Measurements from ENCODE around the gene LARGE1. TPM values are rescaled to one million over a fixed set of nuclear protein-coding genes. Genes with fewer than 3 reads are reported as not detected.

Gene LARGE1
- total RNA-seq, 4 donors from 2014 or later = 78.1 to 156 (median 104) TPM

DNA sequence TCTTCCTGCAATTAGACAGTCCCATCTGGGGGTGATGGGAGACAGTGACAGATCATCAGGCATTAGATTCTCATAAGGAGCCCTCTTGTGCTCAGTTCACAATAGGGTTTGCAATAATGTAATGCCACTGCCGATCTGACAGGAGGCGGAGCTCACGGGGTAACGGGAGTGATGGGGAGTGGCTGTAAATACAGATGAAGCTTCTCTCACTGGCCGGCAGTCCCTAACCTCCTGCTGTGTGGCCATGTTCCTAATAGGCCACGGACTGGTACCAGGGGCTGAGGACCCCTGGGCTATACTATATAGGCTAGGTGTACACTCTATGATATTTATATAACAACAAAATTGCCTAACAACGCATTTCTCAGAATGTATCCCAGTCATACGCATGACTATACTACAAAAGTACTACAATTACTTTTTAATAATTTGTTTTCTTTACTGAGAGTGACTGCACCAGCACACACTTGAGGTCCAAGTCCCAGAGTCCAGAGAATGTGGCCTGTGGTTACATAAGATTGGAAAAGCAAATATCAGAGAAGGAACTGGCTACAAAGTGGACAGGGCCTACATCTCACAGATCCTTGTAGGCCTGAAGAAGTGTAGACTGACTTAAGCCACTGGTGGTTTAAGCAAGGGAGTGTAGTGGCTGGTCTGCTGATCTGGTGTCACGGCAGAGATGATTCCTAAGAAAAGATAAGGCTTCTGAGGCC lies 200.0 kb downstream of the LARGE1 start:
- H3K4me3 ChIP-seq = no peak overlapping the region
- no peaks in the 10 kb centered on the region for H3K9me3 ChIP-seq
- DNase-seq = no peak
- H3K27ac ChIP-seq = no peak overlapping the region
- no peaks in the 10 kb centered on the region for H3K27me3 ChIP-seq
- no peak for TF ChIP-seq POLR2A (IDR thresholded peaks at IDR 0.05)
- TF ChIP-seq, protein P1, sequence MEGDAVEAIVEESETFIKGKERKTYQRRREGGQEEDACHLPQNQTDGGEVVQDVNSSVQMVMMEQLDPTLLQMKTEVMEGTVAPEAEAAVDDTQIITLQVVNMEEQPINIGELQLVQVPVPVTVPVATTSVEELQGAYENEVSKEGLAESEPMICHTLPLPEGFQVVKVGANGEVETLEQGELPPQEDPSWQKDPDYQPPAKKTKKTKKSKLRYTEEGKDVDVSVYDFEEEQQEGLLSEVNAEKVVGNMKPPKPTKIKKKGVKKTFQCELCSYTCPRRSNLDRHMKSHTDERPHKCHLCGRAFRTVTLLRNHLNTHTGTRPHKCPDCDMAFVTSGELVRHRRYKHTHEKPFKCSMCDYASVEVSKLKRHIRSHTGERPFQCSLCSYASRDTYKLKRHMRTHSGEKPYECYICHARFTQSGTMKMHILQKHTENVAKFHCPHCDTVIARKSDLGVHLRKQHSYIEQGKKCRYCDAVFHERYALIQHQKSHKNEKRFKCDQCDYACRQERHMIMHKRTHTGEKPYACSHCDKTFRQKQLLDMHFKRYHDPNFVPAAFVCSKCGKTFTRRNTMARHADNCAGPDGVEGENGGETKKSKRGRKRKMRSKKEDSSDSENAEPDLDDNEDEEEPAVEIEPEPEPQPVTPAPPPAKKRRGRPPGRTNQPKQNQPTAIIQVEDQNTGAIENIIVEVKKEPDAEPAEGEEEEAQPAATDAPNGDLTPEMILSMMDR (IDR thresholded peaks at IDR 0.05) = no peak
- H3K36me3 ChIP-seq = no peaks in the 10 kb centered on the region
- H3K4me1 ChIP-seq = no peaks in the 10 kb centered on the region

DNA sequence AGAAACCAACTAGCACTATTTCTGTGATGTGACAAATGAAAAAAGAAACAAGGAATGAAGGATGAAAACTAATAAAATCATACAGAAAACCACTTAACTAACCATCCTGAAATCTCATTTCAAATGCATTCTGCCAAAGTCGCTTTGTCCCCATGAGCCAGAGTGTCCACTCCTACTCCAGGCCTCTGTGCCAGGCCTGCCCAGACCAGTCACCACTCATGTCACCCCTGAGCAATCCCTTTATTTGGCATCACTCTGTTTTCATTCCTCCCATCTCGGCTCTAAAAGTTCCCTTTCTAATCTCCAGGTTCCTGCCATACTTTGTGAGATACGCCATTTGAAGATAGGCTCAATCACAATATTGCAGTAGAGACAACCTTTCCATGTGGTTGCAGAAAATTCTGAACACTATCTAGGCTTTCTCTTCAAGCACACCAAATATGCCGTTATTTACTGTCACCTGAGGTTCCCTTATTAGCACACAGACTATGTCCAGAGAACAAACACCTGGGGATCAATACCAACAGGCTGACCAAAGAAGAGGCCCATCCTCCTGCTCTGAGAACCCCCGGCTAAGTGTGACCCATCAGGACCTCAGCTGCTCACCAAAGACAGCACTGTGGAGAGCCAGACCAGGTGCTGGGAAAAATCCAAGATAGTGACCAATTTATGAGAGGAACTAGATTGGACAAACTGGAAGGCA lies 202.4 kb downstream of the LARGE1 start:
- TF ChIP-seq, protein P1 (IDR thresholded peaks at IDR 0.05) = no peak
- no peak for TF ChIP-seq POLR2A (IDR thresholded peaks at IDR 0.05)

DNA sequence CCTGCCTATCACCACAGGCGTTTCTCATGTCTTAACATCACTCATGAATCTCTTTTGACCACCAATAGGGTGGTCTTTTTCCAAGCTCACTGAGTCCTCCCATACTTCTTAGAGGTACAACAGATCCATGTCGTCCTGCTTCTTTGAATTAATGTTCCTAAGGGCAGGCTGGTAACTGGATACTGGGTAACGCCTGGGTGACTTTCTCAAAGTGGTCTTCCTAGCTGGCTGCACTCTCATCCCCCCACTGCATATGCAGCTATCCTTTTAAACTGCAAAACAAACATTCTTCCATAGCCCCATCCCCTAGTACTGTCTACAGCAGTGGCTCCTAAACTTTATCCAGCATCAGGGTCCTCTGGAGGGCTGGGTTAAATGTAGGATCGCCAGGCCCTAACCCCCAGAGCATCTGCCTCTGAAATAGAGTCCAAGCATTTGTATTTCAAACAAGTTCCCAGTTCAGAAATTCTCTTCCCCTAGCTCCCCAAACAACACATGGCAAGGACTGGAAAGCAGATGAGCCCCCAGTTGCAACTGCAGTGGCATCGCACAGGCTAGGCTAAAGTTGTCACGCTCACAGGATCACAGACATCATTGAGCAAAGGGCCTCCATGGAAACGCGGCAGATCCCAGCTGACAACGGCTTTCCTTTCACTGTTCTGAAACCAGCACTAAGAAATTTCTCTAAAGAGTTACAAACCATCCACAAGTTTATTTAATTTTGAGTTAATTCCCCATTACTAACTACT lies 204.9 kb downstream of the LARGE1 start:
- DNase-seq = no peak
- Histone ChIP-seq H3K4me3 (no peak overlapping the region), H3K27me3 (no peaks in the 10 kb centered on the region), H3K36me3 (no peaks in the 10 kb centered on the region), H3K4me1 (no peaks in the 10 kb centered on the region), H3K27ac (no peak overlapping the region), H3K9me3 (no peaks in the 10 kb centered on the region)
- TF ChIP-seq POLR2A (IDR thresholded peaks at IDR 0.05) = no peak
- TF ChIP-seq, protein P1 (IDR thresholded peaks at IDR 0.05) = no peak

More for the DNA sequence above, 202.4 kb downstream of the LARGE1 start:
- no peak overlapping the region for H3K4me3 ChIP-seq
- H3K36me3 ChIP-seq = no peaks in the 10 kb centered on the region
- no peak overlapping the region for H3K27ac ChIP-seq
- no peak for DNase-seq
- H3K9me3 ChIP-seq = no peaks in the 10 kb centered on the region
- no peaks in the 10 kb centered on the region for H3K27me3 ChIP-seq
- H3K4me1 ChIP-seq = no peaks in the 10 kb centered on the region

DNA sequence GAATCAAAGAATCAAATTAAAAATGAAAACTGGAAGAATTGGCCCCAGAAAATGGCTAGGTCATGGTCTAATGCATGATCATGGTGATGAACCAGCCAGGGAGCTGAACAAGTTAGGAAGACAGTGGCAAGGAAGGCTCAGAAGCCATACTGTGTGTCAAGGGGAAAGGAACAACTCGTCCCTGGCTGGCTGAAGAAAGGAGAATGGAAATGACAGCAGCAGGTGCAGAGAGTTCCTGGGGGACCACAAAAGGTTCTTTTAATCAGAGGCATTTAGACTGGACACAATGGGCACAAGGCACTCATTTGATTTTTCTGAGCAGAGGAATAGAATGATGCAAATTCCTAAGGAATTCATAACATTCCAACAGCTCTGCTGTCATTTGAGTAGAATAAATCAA lies 209.9 kb downstream of the LARGE1 start:
- no peak for DNase-seq
- H3K4me3 ChIP-seq = no peak overlapping the region
- no peaks in the 10 kb centered on the region for H3K4me1 ChIP-seq
- no peaks in the 10 kb centered on the region for H3K9me3 ChIP-seq
- H3K27ac ChIP-seq = no peak overlapping the region
- no peaks in the 10 kb centered on the region for H3K27me3 ChIP-seq
- no peaks in the 10 kb centered on the region for H3K36me3 ChIP-seq
- TF ChIP-seq POLR2A (IDR thresholded peaks at IDR 0.05) = no peak
- TF ChIP-seq, protein P1 (IDR thresholded peaks at IDR 0.05) = no peak

DNA sequence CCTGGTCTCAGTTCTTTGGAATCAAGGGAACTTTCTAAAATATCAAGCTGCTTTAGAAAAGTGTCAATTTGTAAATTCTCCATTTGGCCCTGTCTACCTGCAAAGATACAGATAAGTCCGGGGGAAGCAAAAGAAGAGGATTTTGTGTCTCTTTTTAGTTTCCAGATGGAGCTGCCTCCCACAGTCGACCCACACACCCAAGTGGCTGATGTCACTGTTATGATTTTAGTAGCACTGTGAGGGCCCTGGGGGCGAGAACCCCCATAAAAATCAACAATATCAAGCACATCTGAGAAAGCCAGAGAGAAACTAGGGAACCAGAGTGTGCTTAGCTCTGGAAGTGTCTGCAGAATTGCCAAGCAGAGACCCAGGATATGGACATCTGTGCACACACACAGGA lies 212.7 kb downstream of the LARGE1 start:
- Histone ChIP-seq H3K36me3 (no peaks in the 10 kb centered on the region), H3K9me3 (no peaks in the 10 kb centered on the region), H3K27ac (no peak overlapping the region), H3K4me3 (no peak overlapping the region), H3K27me3 (no peaks in the 10 kb centered on the region), H3K4me1 (no peaks in the 10 kb centered on the region)
- TF ChIP-seq, protein P1 (IDR thresholded peaks at IDR 0.05) = no peak
- TF ChIP-seq POLR2A (IDR thresholded peaks at IDR 0.05) = no peak
- no peak for DNase-seq

All from Peyer's patch (tissue), 4 donors.